Memory B cell (primary cell): ENCODE results near the gene IZUMO1R.
"Not testable (repeated sequence)": the region's sequence is repeated elsewhere in the genome, so short reads cannot be mapped to it uniquely, and the experiment has no call there.

Experiments used
- ATAC-seq: fragments of 150-1000 bp; cut with Tn5 transposase; 2 replicates; pipeline ENCODE4 v1.10.0; 2021; ENCODE audit warnings: low read depth, mild to moderate bottlenecking, moderate library complexity
- DNase-seq, 2 donors: peaks; one replicate each; pipeline ENCODE4 v3.0.0; 2022; ENCODE audit warnings: low spot score in 2 of 2
- H3K27ac Mint-ChIP-seq: one replicate; pipeline ENCODE4 v1.8.0; 2022; ENCODE audit warnings: mild to moderate bottlenecking, moderate library complexity, mixed read lengths
- H3K27me3 Mint-ChIP-seq: one replicate; pipeline ENCODE4 v1.8.0; 2022; ENCODE audit warnings: mixed read lengths
- H3K36me3 Mint-ChIP-seq: one replicate; pipeline ENCODE4 v1.8.0; 2022; ENCODE audit warnings: mild to moderate bottlenecking, mixed read lengths
- H3K4me1 Mint-ChIP-seq: one replicate; pipeline ENCODE4 v1.8.0; 2022; ENCODE audit warnings: mixed read lengths
- H3K4me3 Mint-ChIP-seq: one replicate; pipeline ENCODE4 v1.8.0; 2022; ENCODE audit warnings: mild to moderate bottlenecking, moderate library complexity, mixed read lengths
- H3K9me3 Mint-ChIP-seq: one replicate; pipeline ENCODE4 v1.8.0; 2022; ENCODE audit warnings: mixed read lengths

IZUMO1R gene

DNA sequence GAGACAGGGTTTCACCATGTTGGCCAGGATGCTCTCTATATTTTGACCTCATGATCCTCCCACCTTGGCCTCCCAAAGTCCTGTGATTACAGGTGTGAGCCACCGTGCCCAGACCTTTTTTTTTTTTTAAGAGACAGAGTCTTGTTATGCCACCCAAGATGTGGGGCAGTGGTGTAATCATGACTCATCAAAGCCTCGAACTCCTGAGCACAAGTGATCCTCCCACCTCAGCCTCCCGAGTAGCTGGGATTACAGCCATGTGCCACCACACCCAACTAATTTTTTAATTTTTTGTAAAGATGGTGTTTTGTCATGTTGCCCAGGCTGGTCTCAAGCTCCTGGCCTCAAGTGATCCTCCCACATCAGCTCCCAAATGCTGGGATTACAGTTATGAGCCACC lies 37.9 kb downstream of the IZUMO1R start:
- Mint-ChIP-seq H3K36me3 (no peaks in the 10 kb centered on the region), H3K27me3 (peaks cover 3% of the 10 kb centered on the region), H3K9me3 (peaks cover 5% of the 10 kb centered on the region), H3K27ac (no peak overlapping the region), H3K4me1 (no peaks in the 10 kb centered on the region), H3K4me3 (no peak overlapping the region)
- ATAC-seq (no peak), DNase-seq (no peak)

DNA sequence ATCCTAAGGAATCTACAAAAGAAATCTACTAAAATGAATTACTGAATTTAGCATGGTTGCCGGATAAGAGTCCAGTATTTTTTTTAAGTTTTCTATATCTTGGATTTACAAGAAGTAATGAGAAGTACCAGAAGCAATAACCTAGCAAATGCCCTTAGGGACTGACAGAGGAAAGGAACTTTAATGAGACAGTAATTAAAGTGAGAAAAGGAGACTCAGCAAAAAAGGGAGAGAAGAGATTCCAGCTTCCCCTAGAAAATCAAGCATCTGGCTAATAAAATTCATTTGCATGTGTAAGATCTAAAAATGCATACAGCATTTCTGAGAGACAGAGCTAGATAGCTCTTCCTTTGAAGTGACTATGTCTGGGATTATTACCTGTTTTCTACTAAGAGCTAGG lies 39.1 kb downstream of the IZUMO1R start:
- Mint-ChIP-seq H3K27ac (no peak overlapping the region), H3K27me3 (peaks cover 4% of the 10 kb centered on the region), H3K4me1 (no peaks in the 10 kb centered on the region), H3K4me3 (no peak overlapping the region), H3K9me3 (peaks cover 5% of the 10 kb centered on the region), H3K36me3 (no peaks in the 10 kb centered on the region)
- DNase-seq, result no peak
- ATAC-seq, result no peak

DNA sequence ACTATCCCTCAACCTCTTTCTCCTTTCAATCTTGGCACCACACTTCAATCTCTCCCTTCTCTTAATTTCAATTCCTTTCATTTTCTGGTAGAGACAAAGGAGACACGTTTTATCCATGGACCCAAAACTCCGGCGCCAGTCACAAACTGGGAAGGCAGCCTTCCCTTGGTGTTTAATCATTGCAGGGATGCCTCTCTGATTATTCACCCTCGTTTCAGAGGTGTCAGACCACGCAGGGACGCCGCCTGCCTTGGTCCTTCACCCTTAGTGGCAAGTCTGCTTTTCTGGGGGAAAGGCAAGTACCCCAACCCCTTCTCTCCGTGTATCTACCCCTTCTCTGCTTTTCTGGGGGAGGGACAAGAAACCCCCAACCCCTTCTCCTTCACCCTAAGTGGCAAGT lies 41.9 kb downstream of the IZUMO1R start:
- DNase-seq, ATAC-seq: not testable (repeated sequence)

DNA sequence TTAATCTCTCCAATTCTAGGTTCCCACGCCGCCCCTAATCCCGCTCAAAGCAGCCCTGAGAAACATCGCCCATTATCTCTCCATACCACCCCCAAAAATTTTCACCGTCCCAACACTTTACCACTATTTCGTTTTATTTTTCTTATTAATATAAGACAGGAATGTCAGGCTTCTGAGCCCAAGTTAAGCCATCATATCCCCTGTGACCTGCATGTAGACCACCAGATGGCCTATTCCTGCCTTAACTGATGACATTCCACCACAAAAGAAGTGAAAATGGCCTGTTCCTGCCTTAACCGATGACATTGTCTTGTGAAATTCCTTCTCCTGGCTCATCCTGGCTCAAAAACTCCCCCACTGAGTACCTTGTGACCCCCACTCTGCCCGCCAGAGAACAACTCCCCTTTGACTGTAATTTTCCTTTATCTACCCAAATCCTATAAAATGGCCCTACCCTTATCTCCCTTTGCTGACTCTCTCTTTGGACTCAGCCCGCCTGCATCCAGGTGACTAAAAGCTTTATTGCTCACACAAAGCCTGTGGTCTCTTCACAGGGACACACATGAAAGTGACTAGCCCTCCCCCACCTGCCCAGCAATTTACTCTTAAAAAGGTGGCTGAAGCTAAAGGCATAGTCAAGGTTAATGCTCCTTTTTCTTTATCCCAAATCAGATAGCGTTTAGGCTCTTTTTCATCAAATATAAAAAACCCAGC lies 46.6 kb downstream of the IZUMO1R start:
- not testable (repeated sequence) for H3K4me3 Mint-ChIP-seq, H3K36me3 Mint-ChIP-seq, DNase-seq, H3K27ac Mint-ChIP-seq, H3K9me3 Mint-ChIP-seq, H3K4me1 Mint-ChIP-seq, ATAC-seq
- H3K27me3 Mint-ChIP-seq, result peaks cover 21% of the 10 kb centered on the region

More for the DNA sequence above, 41.9 kb downstream of the IZUMO1R start:
- H3K36me3 Mint-ChIP-seq, H3K4me1 Mint-ChIP-seq, H3K4me3 Mint-ChIP-seq, H3K27ac Mint-ChIP-seq, H3K27me3 Mint-ChIP-seq, H3K9me3 Mint-ChIP-seq: not testable (repeated sequence)
